GM19395 (cell line): ENCODE results near the gene SPATA20.

Source experiments
- ATAC-seq: cut with Tn5 transposase; IDR thresholded peaks from one replicate; pipeline ENCODE4 v1.9.1; 2021; ENCODE audit warnings: mild to moderate bottlenecking, moderate library complexity; ENCODE audit not compliant: unreplicated experiment

Gene SPATA20

GRCh38 chr17:50547035-50547735, at the start of gene SPATA20:
Gene SPATA20 (plus strand): TSS chr17:50547174. CDS start chr17:50547209, 35 bp downstream.
- peak; percentile 75 for ATAC-seq

- no peak for ATAC-seq
Measured at GRCh38 chr17:50498021-50498874, 48.7 kb upstream of the SPATA20 start.

DNA sequence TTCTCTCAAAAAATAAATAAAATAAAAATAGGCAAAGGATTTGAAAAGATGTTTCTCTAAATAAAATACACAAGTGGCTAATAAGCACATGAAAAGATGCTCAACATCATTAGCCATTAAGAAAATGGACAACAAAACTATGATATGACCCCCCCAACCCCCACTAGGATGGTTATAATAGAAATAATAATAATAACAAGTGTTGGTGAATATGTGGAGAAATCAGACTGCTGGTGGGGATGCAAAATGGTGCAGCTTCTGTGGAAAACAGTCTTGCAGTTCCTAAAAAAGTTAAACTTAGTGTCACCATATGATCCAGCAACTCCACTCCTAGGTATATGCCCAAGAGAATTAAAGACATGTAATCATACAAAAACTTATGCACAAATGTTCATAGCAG, 47.7 kb upstream of the SPATA20 start:
- ATAC-seq, result no peak

DNA sequence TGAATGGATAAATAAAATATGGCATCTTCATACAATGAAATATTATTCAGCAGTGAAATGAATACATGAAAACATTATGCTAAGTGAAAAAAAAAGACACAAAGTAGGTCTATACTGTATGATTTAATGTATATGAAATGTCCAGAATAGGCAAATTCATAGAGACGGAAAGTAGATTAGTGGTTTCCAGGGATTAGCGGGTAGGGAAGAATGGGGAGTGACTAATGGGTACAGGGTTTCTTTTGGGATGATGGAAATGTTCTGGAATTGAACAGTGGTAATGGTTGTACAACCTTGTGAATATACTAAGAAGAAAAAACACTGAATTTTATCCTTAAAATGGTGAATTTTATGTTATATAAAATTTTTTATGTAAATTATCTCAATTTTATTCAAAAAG, 47.3 kb upstream of the SPATA20 start:
- no peak for ATAC-seq

DNA sequence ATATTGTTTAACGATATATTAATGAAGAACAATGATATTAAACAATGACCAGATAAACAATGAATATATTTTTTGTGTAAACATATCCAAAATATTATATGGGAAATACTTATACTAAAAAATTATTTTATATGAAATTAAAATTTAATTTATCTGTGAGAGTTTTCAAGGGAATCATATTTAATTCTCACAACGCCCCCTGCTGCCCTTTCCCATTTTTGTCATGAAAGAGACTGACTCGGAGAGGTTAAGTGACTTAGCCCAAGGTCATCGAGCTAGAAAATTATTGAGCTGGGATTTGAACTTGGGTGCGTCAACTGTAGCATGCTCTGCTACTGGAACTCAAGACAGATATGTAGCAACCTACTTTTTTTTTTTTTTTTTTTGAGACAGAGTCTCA, 45.9 kb upstream of the SPATA20 start:
- no peak for ATAC-seq

GRCh38 chr17:50502301-50502990, 44.5 kb upstream of the SPATA20 start:
- no peak for ATAC-seq

DNA sequence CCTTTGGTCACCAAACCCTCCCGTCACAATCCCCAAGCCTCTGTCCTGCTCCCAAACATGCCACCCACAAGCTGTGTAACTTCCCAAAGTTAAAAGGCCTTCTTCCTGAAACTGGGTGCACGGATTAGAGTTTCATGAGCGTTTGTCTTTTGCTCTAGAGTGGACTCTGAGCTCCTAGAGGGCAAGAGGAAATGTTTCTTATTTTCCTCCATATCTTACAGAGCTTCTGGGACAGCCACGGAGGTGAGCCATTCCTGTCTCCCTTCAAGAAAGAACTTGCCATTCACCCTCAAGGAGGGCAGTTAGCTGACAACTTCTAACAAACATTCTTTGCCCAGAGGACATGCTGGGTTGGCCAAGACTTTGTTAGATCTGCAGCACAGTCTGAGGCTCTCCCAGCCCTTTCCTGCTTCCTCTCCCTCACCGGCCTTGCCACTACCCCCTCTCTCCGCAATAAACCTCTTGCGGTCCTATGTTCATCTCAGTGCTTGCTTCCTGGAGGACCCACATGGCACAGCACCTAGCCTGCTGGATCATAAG, 41.3 kb upstream of the SPATA20 start:
- ATAC-seq, result no peak

DNA sequence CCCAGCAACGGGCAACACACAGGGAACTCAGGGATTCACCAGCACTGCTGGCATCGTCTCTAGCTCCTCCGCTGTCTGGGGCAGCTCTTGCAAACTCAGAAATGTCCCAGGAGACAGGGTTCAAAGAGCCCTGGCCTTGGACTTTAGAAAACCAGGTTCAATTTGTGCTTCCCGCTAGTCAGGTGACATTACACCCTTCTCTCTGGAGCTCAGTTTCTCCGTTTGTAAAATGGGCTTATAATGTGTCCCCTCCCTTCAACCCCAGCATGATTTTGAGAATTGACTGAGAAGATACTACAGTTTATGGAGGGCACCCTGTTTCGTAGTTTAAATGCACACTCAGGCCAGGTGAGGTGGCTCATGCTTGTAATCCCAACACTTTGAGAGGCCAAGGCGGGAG, 40.7 kb upstream of the SPATA20 start:
- no peak for ATAC-seq

DNA sequence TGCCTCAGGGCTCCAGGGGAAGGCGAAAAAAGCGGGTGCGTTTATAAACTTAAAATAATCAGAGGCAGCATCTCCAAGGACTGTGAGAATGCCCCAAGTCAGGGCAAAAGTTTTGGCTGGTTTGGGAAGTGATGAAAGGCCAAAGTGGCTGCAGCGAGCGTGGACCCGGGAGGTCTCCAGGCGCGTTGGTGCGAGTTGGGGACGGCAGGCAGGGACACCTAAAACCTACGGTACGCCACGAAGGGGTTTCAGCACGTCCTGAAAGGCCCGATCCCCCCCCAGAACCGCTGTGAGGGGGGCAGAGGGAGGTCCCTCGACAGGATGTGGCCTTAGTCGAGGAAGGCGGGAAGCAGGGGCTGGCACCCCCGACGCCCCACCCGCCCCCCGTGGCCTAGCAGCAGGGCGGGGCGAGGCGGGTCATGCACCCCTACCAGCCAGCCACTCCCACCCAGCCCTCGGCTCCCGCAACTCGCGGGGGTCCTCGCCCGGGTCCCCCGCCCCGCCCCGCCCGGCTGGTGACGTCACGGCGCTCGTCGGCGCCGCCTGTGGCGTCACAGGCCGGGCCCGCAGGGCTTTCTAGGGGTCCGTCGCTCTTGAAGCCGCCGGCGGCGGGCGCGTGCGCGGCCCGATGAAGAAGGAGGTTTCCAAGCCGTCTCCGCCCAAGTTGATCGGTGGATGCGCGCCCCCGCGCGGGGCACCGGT, 39.0 kb upstream of the SPATA20 start, which contains the start of gene MYCBPAP:
Gene MYCBPAP, plus strand, starts transcription at position 569 of the 702 bp plus-strand sequence. CDS start 236 bp downstream, outside the sequence.
- no peak for ATAC-seq

- ATAC-seq, result no peak
Measured at GRCh38 chr17:50508573-50509460, 38.2 kb upstream of the SPATA20 start.

DNA sequence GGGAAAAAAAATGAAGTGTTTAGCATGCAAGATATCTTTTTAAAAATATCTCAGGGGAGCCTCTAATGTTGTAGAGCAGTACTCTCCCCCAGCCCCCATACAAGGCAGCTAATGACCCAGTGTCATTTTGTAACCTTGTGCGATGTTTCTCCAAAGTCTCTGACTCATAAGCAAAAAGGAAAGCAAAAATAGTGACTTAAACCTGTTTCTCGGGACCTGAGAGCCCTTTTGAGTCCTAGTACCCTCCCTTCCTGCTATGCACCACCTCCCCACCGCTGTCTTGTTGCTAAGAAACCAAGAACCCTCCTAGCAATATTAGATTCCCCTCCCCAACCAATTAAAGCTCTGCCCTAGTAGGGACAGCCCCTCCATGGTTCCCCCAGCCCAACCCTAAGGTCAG, 35.9 kb upstream of the SPATA20 start:
- peak; percentile 85 for ATAC-seq

DNA sequence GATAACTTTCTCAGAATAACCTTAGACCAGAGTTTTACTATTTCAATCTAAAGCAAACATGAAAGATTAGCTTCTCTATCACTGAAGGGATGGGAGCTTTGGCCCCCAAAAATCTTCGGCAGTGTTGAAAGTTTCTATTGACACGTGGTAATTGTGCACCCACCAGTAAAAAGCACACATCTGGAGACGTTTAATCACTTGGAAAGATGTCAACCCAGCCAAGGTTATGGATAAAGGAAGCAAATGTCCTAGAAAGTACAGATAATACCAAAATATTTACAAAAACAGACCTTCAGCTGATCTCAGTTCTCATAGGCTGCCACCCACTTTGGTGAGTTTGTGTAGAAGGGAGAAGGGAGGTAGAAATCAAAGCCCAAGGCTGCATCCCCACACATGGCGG, 33.5 kb upstream of the SPATA20 start:
- ATAC-seq, result no peak

GRCh38 chr17:50514388-50514787, 32.6 kb upstream of the SPATA20 start:
- no peak for ATAC-seq

GRCh38 chr17:50514936-50515702, 31.9 kb upstream of the SPATA20 start:
- no peak for ATAC-seq

GRCh38 chr17:50517011-50517410, 30.0 kb upstream of the SPATA20 start:
- no peak for ATAC-seq

GRCh38 chr17:50517504-50518383, 29.2 kb upstream of the SPATA20 start:
- no peak for ATAC-seq

DNA sequence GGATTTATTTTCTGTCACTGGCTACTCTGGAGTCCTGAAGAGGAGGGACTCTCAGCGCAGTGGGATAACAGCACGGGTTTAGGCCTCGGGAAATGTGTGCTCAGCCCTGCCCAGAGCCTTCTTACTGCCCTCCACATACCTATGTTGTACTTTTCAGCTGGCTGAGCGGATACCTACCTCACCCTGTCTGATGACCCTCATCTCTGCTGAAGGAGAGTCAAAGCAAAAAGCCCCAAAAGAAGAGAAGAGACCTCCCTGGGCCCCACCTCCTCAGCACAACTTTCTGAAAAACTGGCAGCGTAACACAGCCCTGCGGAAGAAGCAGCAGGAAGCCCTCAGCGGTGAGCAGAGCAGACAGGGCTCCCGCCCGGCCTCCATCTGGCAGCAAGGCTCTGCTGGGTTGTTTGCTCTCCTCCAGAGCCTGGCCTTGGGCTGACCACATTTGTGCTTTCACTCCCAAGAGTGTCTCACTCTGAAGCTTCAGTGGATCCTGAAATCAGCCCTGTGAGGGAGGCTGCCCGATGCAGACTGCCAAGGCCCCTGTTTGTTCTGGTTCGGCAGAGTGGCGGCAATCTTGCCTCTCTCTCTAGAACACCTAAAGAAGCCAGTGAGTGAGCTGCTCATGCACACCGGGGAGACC, 28.5 kb upstream of the SPATA20 start:
- no peak for ATAC-seq
